G401 (cell line): ENCODE results near the gene HDAC5. TPM values are rescaled to one million over a fixed set of nuclear protein-coding genes. Genes with fewer than 3 reads are reported as not detected.

Experiments used
- DNase-seq: peaks from one replicate; pipeline ENCODE4 v3.0.0-alpha.2; 2015; ENCODE audit warnings: low spot score
- in situ Hi-C: cut with HindIII; loops from 2 replicates; pipeline ENCODE4 v1.10.0; 2016; ENCODE audit warnings: low sequenced_read_pairs, mixed read lengths
- total RNA-seq: library from RNA; depleted of rRNA; stranded (reverse); fragments of >200 nt; shearing (Covaris generic); gene quantifications from 2 replicates; pipeline ENCODE4 v1.2.3, GENCODE V29; 2014

The HDAC5 gene
- total RNA-seq, 1 experiment from 2014 or later, result 70.6 TPM

GRCh38 chr17:44094701-44095387 is 28.6 kb downstream of the HDAC5 start:
- in situ Hi-C loops, result no loop called here

GRCh38 chr17:44093231-44093900 is 30.1 kb downstream of the HDAC5 start:
- in situ Hi-C loops, result no loop called here
- DNase-seq, result no peak

More at GRCh38 chr17:44094701-44095387, 28.6 kb downstream of the HDAC5 start:
- DNase-seq, result no peak

- in situ Hi-C loops, result no loop called here
- no peak for DNase-seq
Measured at GRCh38 chr17:44092051-44092450, 31.4 kb downstream of the HDAC5 start.

- in situ Hi-C loops, result no loop called here
Measured at GRCh38 chr17:44091200-44091997, 32.0 kb downstream of the HDAC5 start.

GRCh38 chr17:44088254-44088653 is 35.2 kb downstream of the HDAC5 start:
- in situ Hi-C loops, result no loop called here
- DNase-seq, result no peak

More at GRCh38 chr17:44091200-44091997, 32.0 kb downstream of the HDAC5 start:
- no peak for DNase-seq

- no peak for DNase-seq
- in situ Hi-C loops, result no loop called here
Measured at GRCh38 chr17:44087319-44087718, 36.1 kb downstream of the HDAC5 start.

GRCh38 chr17:44086364-44087311 is 36.8 kb downstream of the HDAC5 start:
- DNase-seq, result no peak
- in situ Hi-C loops, result no loop called here

GRCh38 chr17:44085908-44086307 is 37.5 kb downstream of the HDAC5 start:
- DNase-seq, result no peak
- in situ Hi-C loops, result no loop called here

GRCh38 chr17:44084921-44085320 is 38.5 kb downstream of the HDAC5 start:
- in situ Hi-C loops, result no loop called here
- DNase-seq, result no peak

- in situ Hi-C loops, result no loop called here
- no peak for DNase-seq
Measured at GRCh38 chr17:44084131-44084538, 39.3 kb downstream of the HDAC5 start.

- in situ Hi-C loops, result no loop called here
Measured at GRCh38 chr17:44083250-44083849, 40.1 kb downstream of the HDAC5 start.

GRCh38 chr17:44082256-44082927 is 41.0 kb downstream of the HDAC5 start:
- in situ Hi-C loops, result no loop called here
- DNase-seq, result no peak

More at GRCh38 chr17:44083250-44083849, 40.1 kb downstream of the HDAC5 start:
- no peak for DNase-seq

- DNase-seq, result no peak
Measured at GRCh38 chr17:44081681-44082080, 41.8 kb downstream of the HDAC5 start.

GRCh38 chr17:44079877-44080821 is 43.3 kb downstream of the HDAC5 start:
- in situ Hi-C loops, result no loop called here
- no peak for DNase-seq

More at GRCh38 chr17:44081681-44082080, 41.8 kb downstream of the HDAC5 start:
- in situ Hi-C loops, result no loop called here

GRCh38 chr17:44078412-44078811 is 45.0 kb downstream of the HDAC5 start:
- in situ Hi-C loops, result no loop called here
- no peak for DNase-seq

GRCh38 chr17:44077595-44077909 is 45.9 kb downstream of the HDAC5 start:
- in situ Hi-C loops, result no loop called here
- DNase-seq, result no peak
